Left ventricle myocardium inferior (tissue), 1 donor: Measurements from ENCODE around the gene MAGEL2. TPM values are rescaled to one million over a fixed set of nuclear protein-coding genes. Genes with fewer than 3 reads are reported as not detected.
"Not testable (repeated sequence)": the region's sequence is repeated elsewhere in the genome, so short reads cannot be mapped to it uniquely, and the experiment has no call there.

Experiments used
- DNase-seq: peaks from one replicate; pipeline ENCODE4 v3.0.0-alpha.2; 2020
- H3K27ac ChIP-seq: fragments of 200-600 bp; replicated peaks from 2 replicates; pipeline ENCODE4 v1.8.0; 2021
- H3K27me3 ChIP-seq: fragments of 200-600 bp; 2 replicates; pipeline ENCODE4 v1.8.0; 2021; ENCODE audit warnings: low read depth
- H3K36me3 ChIP-seq: fragments of 200-600 bp; 2 replicates; pipeline ENCODE4 v1.8.0; 2021
- H3K4me1 ChIP-seq: fragments of 200-600 bp; 2 replicates; pipeline ENCODE4 v1.8.0; 2021
- H3K4me3 ChIP-seq: fragments of 200-600 bp; 2 replicates; pipeline ENCODE4 v1.8.0; 2021; ENCODE audit warnings: mild to moderate bottlenecking, moderate library complexity
- H3K9me3 ChIP-seq: fragments of 200-600 bp; replicated peaks from 2 replicates; pipeline ENCODE4 v1.8.0; 2021
- intact Hi-C: fragments of 100-400 bp; cut with micrococcal nuclease; formaldehyde crosslinking; loops from one replicate; pipeline ENCODE4 v1.11.0; 2022
- total RNA-seq: library from RNA; stranded (reverse); fragmentation: NEBNext Ultra II Directional; extraction: Animal tissue kit (Norgen Biotek cat#: 25700); gene quantifications from one replicate; pipeline ENCODE4 v1.2.1, GENCODE V29; 2021
- TF ChIP-seq, protein P1 (sequence below): fragments of 200-600 bp; IDR thresholded peaks from 2 replicates; pipeline ENCODE4 v1.8.0; 2021; ENCODE audit warnings: antibody characterized with exemption, mild to moderate bottlenecking, borderline replicate concordance
- donor health status: DM: no; HTN: yes; CAD: no; lungs with severe emphysema.

The MAGEL2 gene
- total RNA-seq, 1 donor from 2014 or later: not detected

DNA sequence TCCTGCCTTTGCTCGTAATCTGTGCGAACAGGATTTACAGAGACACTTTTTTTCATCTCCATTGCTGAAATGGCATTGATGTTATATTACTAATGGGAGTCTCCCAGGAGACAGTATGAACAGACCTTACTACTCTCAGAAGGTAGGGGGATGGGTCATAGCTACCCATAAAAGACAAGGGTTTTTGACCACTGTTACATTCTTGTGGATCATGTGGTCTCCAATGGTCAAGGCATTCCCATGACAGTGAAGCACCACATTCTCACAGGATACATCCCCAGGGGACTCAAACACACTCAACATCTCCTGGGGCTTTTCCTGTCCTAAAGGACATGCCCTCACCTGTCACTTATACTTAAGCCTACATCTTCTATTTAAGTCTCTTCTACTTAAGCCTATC, 41.4 kb downstream of the MAGEL2 start:
- Histone ChIP-seq H3K4me3 (no peak overlapping the region), H3K27ac (no peak overlapping the region), H3K36me3 (no peaks in the 10 kb centered on the region), H3K27me3 (no peaks in the 10 kb centered on the region), H3K4me1 (no peaks in the 10 kb centered on the region), H3K9me3 (no peaks in the 10 kb centered on the region)
- TF ChIP-seq, protein P1, sequence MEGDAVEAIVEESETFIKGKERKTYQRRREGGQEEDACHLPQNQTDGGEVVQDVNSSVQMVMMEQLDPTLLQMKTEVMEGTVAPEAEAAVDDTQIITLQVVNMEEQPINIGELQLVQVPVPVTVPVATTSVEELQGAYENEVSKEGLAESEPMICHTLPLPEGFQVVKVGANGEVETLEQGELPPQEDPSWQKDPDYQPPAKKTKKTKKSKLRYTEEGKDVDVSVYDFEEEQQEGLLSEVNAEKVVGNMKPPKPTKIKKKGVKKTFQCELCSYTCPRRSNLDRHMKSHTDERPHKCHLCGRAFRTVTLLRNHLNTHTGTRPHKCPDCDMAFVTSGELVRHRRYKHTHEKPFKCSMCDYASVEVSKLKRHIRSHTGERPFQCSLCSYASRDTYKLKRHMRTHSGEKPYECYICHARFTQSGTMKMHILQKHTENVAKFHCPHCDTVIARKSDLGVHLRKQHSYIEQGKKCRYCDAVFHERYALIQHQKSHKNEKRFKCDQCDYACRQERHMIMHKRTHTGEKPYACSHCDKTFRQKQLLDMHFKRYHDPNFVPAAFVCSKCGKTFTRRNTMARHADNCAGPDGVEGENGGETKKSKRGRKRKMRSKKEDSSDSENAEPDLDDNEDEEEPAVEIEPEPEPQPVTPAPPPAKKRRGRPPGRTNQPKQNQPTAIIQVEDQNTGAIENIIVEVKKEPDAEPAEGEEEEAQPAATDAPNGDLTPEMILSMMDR: no peak
- intact Hi-C loops: no loop called here
- DNase-seq: no peak

DNA sequence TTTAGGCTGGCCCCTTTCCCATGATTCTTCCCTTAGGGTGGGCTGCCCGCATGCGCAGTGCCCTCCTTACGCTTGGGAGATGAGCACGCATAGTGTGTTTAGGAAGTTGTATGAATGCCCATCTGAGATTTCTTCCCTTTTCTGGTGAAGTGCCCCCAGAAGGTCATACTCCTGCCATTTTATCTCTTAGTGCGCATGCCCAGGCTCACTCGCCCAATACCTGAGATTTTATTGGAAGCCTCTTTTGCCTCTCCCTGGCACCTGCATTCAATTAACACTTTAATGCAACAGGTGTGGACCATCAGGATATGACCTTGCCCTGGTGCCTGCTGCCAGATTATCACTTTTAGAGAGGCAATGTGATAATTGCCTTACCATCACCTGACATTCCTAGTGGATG, 45.5 kb downstream of the MAGEL2 start:
- no peaks in the 10 kb centered on the region for H3K9me3 ChIP-seq
- H3K4me1 ChIP-seq: no peaks in the 10 kb centered on the region
- TF ChIP-seq, protein P1: no peak
- DNase-seq: no peak
- H3K4me3 ChIP-seq: no peak overlapping the region
- no peak overlapping the region for H3K27ac ChIP-seq
- H3K36me3 ChIP-seq: no peaks in the 10 kb centered on the region
- intact Hi-C loops: no loop called here
- H3K27me3 ChIP-seq: no peaks in the 10 kb centered on the region

DNA sequence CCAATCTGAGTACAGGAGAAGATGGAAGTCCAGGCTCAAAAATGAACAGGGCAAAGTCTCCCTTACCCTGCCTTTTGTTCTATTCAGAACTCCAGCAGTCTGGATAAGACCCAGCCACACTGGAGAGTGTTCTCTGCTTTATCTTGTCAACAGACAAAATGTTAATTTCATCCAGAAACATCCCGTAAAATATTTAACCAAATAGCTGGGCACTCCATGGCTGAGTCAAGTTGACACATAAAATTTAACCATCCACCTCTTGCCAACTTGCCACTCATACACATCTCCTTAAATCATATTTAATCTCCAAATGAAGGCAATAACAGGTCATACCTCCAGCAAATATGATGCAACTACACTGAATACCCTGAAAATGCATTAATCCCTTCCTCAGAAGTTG, 48.6 kb downstream of the MAGEL2 start:
- TF ChIP-seq, protein P1: no peak
- H3K36me3 ChIP-seq: no peaks in the 10 kb centered on the region
- no peak for DNase-seq
- no peaks in the 10 kb centered on the region for H3K4me1 ChIP-seq
- H3K27ac ChIP-seq: no peak overlapping the region
- no peak overlapping the region for H3K4me3 ChIP-seq
- H3K9me3 ChIP-seq: no peaks in the 10 kb centered on the region
- H3K27me3 ChIP-seq: peaks cover 4% of the 10 kb centered on the region
- intact Hi-C loops: no loop called here

DNA sequence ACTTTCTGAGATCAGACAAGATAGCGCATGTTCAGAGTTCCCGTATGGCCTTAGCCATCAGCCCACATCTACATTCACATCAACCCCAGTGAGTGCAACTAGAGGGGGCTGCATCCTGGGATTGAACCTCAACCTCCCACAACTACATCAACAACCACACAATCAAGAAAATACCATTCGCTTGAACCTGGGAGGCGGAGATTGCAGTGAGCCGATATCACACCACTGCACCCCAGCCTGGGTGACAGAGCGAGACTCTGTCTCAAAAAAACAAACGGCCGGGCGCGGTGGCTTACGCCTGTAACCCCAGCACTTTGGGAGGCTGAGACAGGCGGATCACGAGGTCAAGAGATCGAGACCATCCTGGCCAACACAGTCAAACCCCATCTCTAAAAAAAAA, 50.4 kb downstream of the MAGEL2 start:
- DNase-seq, H3K36me3 ChIP-seq, H3K4me1 ChIP-seq, intact Hi-C loops, H3K27ac ChIP-seq, H3K27me3 ChIP-seq, H3K4me3 ChIP-seq, H3K9me3 ChIP-seq: not testable (repeated sequence)

DNA sequence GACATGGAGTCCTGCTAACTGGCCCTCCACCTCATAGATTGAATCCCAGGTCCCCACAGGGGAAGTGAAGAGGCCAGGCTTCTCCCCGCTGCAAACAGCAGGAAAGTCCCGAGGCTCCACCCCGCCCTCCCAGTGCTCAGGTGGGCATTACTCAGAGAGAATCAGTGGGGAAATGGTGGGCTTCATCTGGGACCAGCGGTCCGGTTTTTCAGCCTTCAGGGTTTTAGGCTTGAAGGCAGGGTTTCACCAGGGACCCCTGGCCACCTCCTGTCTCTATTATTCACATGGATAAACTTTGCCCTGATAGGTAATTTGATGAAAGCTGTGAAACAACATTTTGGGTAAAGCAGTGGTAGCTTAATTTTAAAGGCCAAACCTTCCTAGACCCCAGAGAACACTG, 50.9 kb downstream of the MAGEL2 start:
- intact Hi-C loops: no loop called here
- H3K4me3 ChIP-seq: no peak overlapping the region
- peaks cover 4% of the 10 kb centered on the region for H3K27me3 ChIP-seq
- H3K9me3 ChIP-seq: no peaks in the 10 kb centered on the region
- TF ChIP-seq, protein P1: no peak
- DNase-seq: no peak
- H3K4me1 ChIP-seq: no peaks in the 10 kb centered on the region
- no peaks in the 10 kb centered on the region for H3K36me3 ChIP-seq
- H3K27ac ChIP-seq: no peak overlapping the region

DNA sequence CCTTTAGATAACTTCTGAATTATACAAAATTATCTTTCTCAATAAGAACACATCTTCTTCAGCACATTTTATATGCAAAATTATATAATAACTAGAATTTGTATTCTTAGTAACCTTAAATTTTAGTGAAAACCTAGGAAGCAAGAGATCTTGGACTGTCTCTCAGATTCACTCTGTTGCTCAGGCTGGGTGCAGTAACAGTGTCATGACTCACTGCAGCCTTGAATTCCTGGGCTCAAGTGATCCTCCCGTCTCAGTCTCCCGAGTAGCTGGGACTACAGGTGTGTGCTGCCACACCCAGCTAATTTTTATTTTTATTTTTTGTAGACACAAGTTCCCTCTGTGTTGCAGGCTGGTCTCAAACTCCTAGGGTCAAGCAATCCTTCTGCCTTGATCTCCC, 52.3 kb downstream of the MAGEL2 start:
- Histone ChIP-seq H3K9me3 (no peaks in the 10 kb centered on the region), H3K27me3 (peaks cover 13% of the 10 kb centered on the region), H3K36me3 (no peaks in the 10 kb centered on the region), H3K4me3 (no peak overlapping the region), H3K27ac (no peak overlapping the region), H3K4me1 (no peaks in the 10 kb centered on the region)
- no peak for DNase-seq
- intact Hi-C loops: no loop called here
- TF ChIP-seq, protein P1: no peak
